Activated CD4-positive, alpha-beta memory T cell treated with anti-CD3 and anti-CD28 coated beads, Interleukin-2, amount 10 ng/mL, durations not matched to agents 7 days and 5 days (primary cell): ENCODE data around the gene ARHGEF1. TPM values are rescaled to one million over a fixed set of nuclear protein-coding genes. Genes with fewer than 3 reads are reported as not detected.

ENCODE experiments used
- CTCF ChIA-PET: fragments of 350-600 bp; sonication (Branson Sonifier 250); formaldehyde crosslinking; loops from one replicate; lab custom pipeline; 2021; ENCODE audit warnings: antibody characterized with exemption, inconsistent platforms; lab: Charles Lee
- POLR2A ChIA-PET: fragments of 350-600 bp; sonication (Branson Sonifier 250); formaldehyde crosslinking; loops from one replicate; lab custom pipeline; 2021; ENCODE audit warnings: antibody characterized with exemption; lab: Charles Lee
- DNase-seq: peaks from one replicate; pipeline ENCODE4 v3.0.0-alpha.2; 2020
- H3K27ac Mint-ChIP-seq: one replicate; pipeline ENCODE4 v1.8.0; 2021; ENCODE audit warnings: mild to moderate bottlenecking, mixed read lengths
- H3K27me3 Mint-ChIP-seq: one replicate; pipeline ENCODE4 v1.8.0; 2021; ENCODE audit warnings: mixed read lengths
- H3K36me3 Mint-ChIP-seq: one replicate; pipeline ENCODE4 v1.8.0; 2021; ENCODE audit warnings: low read depth, mixed read lengths
- H3K4me1 Mint-ChIP-seq: one replicate; pipeline ENCODE4 v1.8.0; 2021; ENCODE audit warnings: mixed read lengths
- H3K4me3 Mint-ChIP-seq: one replicate; pipeline ENCODE4 v1.8.0; 2021; ENCODE audit warnings: mild to moderate bottlenecking, mixed read lengths
- H3K9me3 Mint-ChIP-seq: one replicate; pipeline ENCODE4 v1.8.0; 2021; ENCODE audit warnings: mixed read lengths
- total RNA-seq, 2 experiments: library from RNA; stranded (reverse); gene quantifications; one replicate each; pipeline ENCODE4 v1.2.3, GENCODE V29; 2021

ARHGEF1 gene, protein sequence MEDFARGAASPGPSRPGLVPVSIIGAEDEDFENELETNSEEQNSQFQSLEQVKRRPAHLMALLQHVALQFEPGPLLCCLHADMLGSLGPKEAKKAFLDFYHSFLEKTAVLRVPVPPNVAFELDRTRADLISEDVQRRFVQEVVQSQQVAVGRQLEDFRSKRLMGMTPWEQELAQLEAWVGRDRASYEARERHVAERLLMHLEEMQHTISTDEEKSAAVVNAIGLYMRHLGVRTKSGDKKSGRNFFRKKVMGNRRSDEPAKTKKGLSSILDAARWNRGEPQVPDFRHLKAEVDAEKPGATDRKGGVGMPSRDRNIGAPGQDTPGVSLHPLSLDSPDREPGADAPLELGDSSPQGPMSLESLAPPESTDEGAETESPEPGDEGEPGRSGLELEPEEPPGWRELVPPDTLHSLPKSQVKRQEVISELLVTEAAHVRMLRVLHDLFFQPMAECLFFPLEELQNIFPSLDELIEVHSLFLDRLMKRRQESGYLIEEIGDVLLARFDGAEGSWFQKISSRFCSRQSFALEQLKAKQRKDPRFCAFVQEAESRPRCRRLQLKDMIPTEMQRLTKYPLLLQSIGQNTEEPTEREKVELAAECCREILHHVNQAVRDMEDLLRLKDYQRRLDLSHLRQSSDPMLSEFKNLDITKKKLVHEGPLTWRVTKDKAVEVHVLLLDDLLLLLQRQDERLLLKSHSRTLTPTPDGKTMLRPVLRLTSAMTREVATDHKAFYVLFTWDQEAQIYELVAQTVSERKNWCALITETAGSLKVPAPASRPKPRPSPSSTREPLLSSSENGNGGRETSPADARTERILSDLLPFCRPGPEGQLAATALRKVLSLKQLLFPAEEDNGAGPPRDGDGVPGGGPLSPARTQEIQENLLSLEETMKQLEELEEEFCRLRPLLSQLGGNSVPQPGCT
- total RNA-seq, result 100 to 1,000 TPM; 657 TPM

GRCh38 chr19:41882568-41883462, at the start of gene ARHGEF1:
TSS of gene ARHGEF1 (plus strand) at chr19:41883184. CDS start at chr19:41888083, 4,899 bp downstream.
- POLR2A ChIA-PET, result interaction anchor here (1.0 to 13.3 kb wide), 5 partner anchors 13 to 64 kb away, joined by 3 to 384 read pairs (median 135); partner anchors contain the start of genes CD79A and RPS19
- peaks cover 44% of the 10 kb centered on the region for H3K36me3 Mint-ChIP-seq
- peak; percentile 73 for DNase-seq
- CTCF ChIA-PET, result interaction anchor here (0.8 to 5.9 kb wide), 5 partner anchors 10 to 63 kb away, joined by 3 to 95 read pairs (median 4); partner anchors contain the start of gene RPS19
- peaks cover 48% of the 10 kb centered on the region for H3K4me1 Mint-ChIP-seq
- H3K27ac Mint-ChIP-seq, result peak within 1 kb of the TSS; percentile 97
- H3K9me3 Mint-ChIP-seq, result no peaks in the 10 kb centered on the region
- H3K27me3 Mint-ChIP-seq, result no peaks in the 10 kb centered on the region
- peak within 1 kb of the TSS; percentile 93 for H3K4me3 Mint-ChIP-seq

- Mint-ChIP-seq H3K9me3 (no peaks in the 10 kb centered on the region), H3K36me3 (no peaks in the 10 kb centered on the region), H3K27me3 (peaks cover 27% of the 10 kb centered on the region), H3K4me1 (no peaks in the 10 kb centered on the region), H3K4me3 (no peak overlapping the region), H3K27ac (no peak overlapping the region)
- CTCF ChIA-PET, result no interaction called here
- DNase-seq, result no peak
- POLR2A ChIA-PET, result interaction anchor here (1.0 kb wide), 1 partner anchor 11 kb away, joined by 3 read pairs; no protein-coding TSS in a partner anchor
Measured at GRCh38 chr19:41837981-41838708, 44.8 kb upstream of the ARHGEF1 start.

DNA sequence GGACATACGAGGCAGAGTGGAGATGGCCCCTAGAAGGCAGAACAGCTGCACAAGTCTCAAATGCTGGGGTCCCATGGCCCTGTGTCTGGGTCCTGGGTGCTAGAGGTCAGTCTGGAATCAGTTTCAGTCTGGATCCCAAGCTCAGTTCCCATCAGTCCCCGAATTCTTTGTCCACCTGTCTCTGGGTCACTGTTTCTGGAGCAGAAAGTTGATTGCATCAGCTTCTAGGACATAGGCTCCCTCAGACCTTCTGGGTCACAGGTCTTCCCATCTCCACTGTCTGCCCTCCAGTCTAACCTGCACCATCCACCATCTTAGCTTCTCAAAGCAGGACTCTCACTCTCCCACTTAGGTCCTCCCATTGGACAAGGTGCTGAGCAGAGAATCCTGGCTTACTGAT, 43.8 kb upstream of the ARHGEF1 start:
- ChIA-PET CTCF (interaction anchor here (1.2 kb wide), 1 partner anchor 196 kb away, joined by 5 read pairs; no protein-coding TSS in a partner anchor), POLR2A (no interaction called here)
- Mint-ChIP-seq H3K4me3 (no peak overlapping the region), H3K36me3 (no peaks in the 10 kb centered on the region), H3K9me3 (no peaks in the 10 kb centered on the region), H3K27me3 (peaks cover 32% of the 10 kb centered on the region), H3K27ac (no peak overlapping the region), H3K4me1 (no peaks in the 10 kb centered on the region)
- no peak for DNase-seq

DNA sequence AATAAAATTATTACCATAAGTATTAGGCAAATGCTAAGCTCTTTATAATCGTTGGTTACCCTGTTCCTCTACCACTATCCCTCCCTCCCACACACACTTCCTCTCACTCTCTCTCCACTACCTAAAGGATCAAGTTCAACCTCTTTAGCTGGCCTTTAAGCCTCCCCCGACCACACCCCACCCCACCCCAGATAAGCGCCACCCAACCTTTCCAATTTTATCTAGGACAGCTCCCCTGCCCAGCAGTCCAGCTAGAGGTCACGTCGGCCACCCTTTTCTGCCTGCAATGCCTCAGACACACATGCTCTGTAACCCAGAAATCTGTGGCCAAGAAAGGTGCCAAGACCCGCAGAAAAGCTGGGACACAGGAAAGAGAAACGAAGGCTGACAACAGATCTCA, 39.6 kb upstream of the ARHGEF1 start:
- H3K36me3 Mint-ChIP-seq, result no peaks in the 10 kb centered on the region
- no peak for DNase-seq
- no peak overlapping the region for H3K4me3 Mint-ChIP-seq
- H3K4me1 Mint-ChIP-seq, result no peaks in the 10 kb centered on the region
- POLR2A ChIA-PET, result no interaction called here
- CTCF ChIA-PET, result interaction anchor here (0.9 to 1.6 kb wide), 2 partner anchors 9 to 16 kb away, joined by 3 to 4 read pairs; no protein-coding TSS in a partner anchor
- H3K27ac Mint-ChIP-seq, result no peak overlapping the region
- H3K27me3 Mint-ChIP-seq, result peaks cover 20% of the 10 kb centered on the region
- no peaks in the 10 kb centered on the region for H3K9me3 Mint-ChIP-seq

- Mint-ChIP-seq H3K27ac (no peak within 1 kb of the TSS), H3K27me3 (peaks cover 13% of the 10 kb centered on the region), H3K4me3 (no peak within 1 kb of the TSS), H3K36me3 (no peaks in the 10 kb centered on the region), H3K9me3 (no peaks in the 10 kb centered on the region), H3K4me1 (no peaks in the 10 kb centered on the region)
- DNase-seq, result no peak
- POLR2A ChIA-PET, result no interaction called here
- CTCF ChIA-PET, result interaction anchor here (0.6 to 1.6 kb wide), 2 partner anchors 10 to 61 kb away, joined by 3 to 4 read pairs; no protein-coding TSS in a partner anchor
Measured at GRCh38 chr19:41844601-41845000, 38.4 kb upstream of the ARHGEF1 start, which contains the start of gene LYPD4. TSS of gene LYPD4 (minus strand) at chr19:41844683. CDS start at chr19:41839285, 5,398 bp downstream.

GRCh38 chr19:41845001-41845050, 38.2 kb upstream of the ARHGEF1 start, which contains the start of gene DMRTC2:
TSS of gene DMRTC2 (plus strand) at chr19:41845042. CDS start at chr19:41847429, 2,387 bp downstream.
- ChIA-PET POLR2A (no interaction called here), CTCF (interaction anchor here (0.6 to 1.6 kb wide), 2 partner anchors 10 to 61 kb away, joined by 3 to 4 read pairs; no protein-coding TSS in a partner anchor)
- H3K27me3 Mint-ChIP-seq, result peaks cover 13% of the 10 kb centered on the region
- no peak within 1 kb of the TSS for H3K4me3 Mint-ChIP-seq
- no peaks in the 10 kb centered on the region for H3K9me3 Mint-ChIP-seq
- H3K36me3 Mint-ChIP-seq, result no peaks in the 10 kb centered on the region
- no peak for DNase-seq
- H3K27ac Mint-ChIP-seq, result no peak within 1 kb of the TSS
- H3K4me1 Mint-ChIP-seq, result no peaks in the 10 kb centered on the region

- Mint-ChIP-seq H3K4me1 (no peaks in the 10 kb centered on the region), H3K27ac (no peak overlapping the region), H3K27me3 (peaks cover 11% of the 10 kb centered on the region), H3K36me3 (no peaks in the 10 kb centered on the region), H3K9me3 (no peaks in the 10 kb centered on the region), H3K4me3 (no peak overlapping the region)
- ChIA-PET POLR2A (no interaction called here), CTCF (interaction anchor here (0.6 to 1.6 kb wide), 2 partner anchors 11 to 61 kb away, joined by 3 to 4 read pairs; no protein-coding TSS in a partner anchor)
- no peak for DNase-seq
Measured at GRCh38 chr19:41845051-41845590, 37.9 kb upstream of the ARHGEF1 start.

GRCh38 chr19:41847351-41848105, 35.5 kb upstream of the ARHGEF1 start:
- Mint-ChIP-seq H3K4me1 (no peaks in the 10 kb centered on the region), H3K9me3 (no peaks in the 10 kb centered on the region), H3K36me3 (no peaks in the 10 kb centered on the region), H3K4me3 (no peak overlapping the region), H3K27ac (no peak overlapping the region), H3K27me3 (peaks cover 23% of the 10 kb centered on the region)
- DNase-seq, result no peak
- CTCF ChIA-PET, result no interaction called here
- POLR2A ChIA-PET, result no interaction called here

DNA sequence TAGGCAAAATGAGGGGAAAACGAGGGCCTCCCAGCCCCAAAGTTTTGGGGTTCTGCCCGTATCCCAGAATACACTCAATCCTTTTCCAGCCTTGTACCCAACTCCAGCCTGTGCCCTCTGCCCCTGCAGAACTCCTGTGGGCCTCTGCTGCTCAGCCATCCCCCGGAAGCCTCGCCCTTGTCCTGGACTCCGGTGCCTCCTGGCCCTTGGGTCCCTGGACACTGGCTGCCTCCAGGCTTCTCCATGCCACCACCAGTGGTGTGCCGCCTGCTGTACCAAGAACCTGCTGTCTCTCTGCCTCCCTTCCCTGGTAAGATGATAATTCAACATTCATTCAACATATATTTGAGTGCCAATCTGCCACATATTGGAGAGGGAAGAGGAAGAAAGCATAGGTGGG, 34.3 kb upstream of the ARHGEF1 start:
- H3K4me3 Mint-ChIP-seq, result no peak overlapping the region
- POLR2A ChIA-PET, result interaction anchor here (0.6 to 1.2 kb wide), 2 partner anchors 10 to 18 kb away, joined by 3 read pairs; no protein-coding TSS in a partner anchor
- H3K36me3 Mint-ChIP-seq, result no peaks in the 10 kb centered on the region
- peaks cover 29% of the 10 kb centered on the region for H3K27me3 Mint-ChIP-seq
- H3K27ac Mint-ChIP-seq, result no peak overlapping the region
- CTCF ChIA-PET, result interaction anchor here (0.6 to 2.5 kb wide), 2 partner anchors 11 to 12 kb away, joined by 3 to 12 read pairs; partner anchors contain the start of gene RPS19
- DNase-seq, result no peak
- H3K9me3 Mint-ChIP-seq, result no peaks in the 10 kb centered on the region
- no peaks in the 10 kb centered on the region for H3K4me1 Mint-ChIP-seq

DNA sequence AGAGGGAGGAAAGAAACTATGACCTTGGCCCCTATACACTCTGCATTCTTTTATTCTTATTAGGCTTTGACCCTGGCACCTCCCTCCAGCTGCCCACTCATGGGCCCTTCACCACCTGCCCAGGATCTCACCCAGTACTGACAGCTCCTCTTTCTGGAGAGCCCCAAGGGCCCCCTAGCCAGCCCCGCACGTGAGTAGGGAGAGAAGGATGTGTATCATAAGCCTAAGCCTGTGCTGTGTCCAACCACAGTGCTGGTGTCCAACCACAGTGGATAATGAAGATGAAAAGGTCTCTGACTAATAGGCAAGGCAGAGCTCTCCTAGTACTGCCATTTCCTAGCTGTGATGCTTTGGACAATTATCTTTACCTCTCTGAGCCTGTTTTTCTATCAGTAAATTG, 33.9 kb upstream of the ARHGEF1 start:
- Mint-ChIP-seq H3K36me3 (no peaks in the 10 kb centered on the region), H3K27ac (no peak overlapping the region), H3K4me3 (no peak overlapping the region), H3K27me3 (peaks cover 31% of the 10 kb centered on the region), H3K4me1 (no peaks in the 10 kb centered on the region), H3K9me3 (no peaks in the 10 kb centered on the region)
- no peak for DNase-seq
- POLR2A ChIA-PET, result interaction anchor here (0.6 to 1.2 kb wide), 2 partner anchors 11 to 17 kb away, joined by 3 read pairs; no protein-coding TSS in a partner anchor
- CTCF ChIA-PET, result interaction anchor here (0.6 to 2.5 kb wide), 3 partner anchors 10 to 411 kb away, joined by 3 to 12 read pairs (median 3); partner anchors contain the start of gene RPS19

- ChIA-PET POLR2A (interaction anchor here (1.0 kb wide), 1 partner anchor 30 kb away, joined by 5 read pairs; no protein-coding TSS in a partner anchor), CTCF (interaction anchor here (2.5 kb wide), 1 partner anchor 9 kb away, joined by 12 read pairs; the partner anchor contains the start of gene RPS19)
- Mint-ChIP-seq H3K27me3 (peaks cover 40% of the 10 kb centered on the region), H3K4me1 (no peaks in the 10 kb centered on the region), H3K36me3 (no peaks in the 10 kb centered on the region), H3K27ac (no peak overlapping the region), H3K9me3 (no peaks in the 10 kb centered on the region), H3K4me3 (no peak overlapping the region)
- no peak for DNase-seq
Measured at GRCh38 chr19:41850381-41850780, 32.6 kb upstream of the ARHGEF1 start.
